OCI-LY1 (cell line): ENCODE results near the gene IL24.

Experiments used
- CTCF ChIP-seq: fragments of 200-600 bp; sonication (generic), shearing (Covaris generic); IDR thresholded peaks from 2 replicates; pipeline ENCODE4 v1.5.1; 2017; ENCODE audit warnings: mild to moderate bottlenecking, antibody characterized with exemption, low read length, moderate library complexity, mixed read lengths
- EZH2 ChIP-seq: fragments of 200-600 bp; sonication (generic), shearing (Covaris generic); IDR thresholded peaks from 2 replicates; pipeline ENCODE4 v1.8.0; 2017; ENCODE audit warnings: borderline replicate concordance, mixed run types, mild to moderate bottlenecking, antibody characterized with exemption, low read length, moderate library complexity, mixed read lengths

- TF ChIP-seq CTCF = no peak
- TF ChIP-seq EZH2 = no peak
Observed at GRCh38 chr1:206922524-206922923, 25.3 kb downstream of the IL24 start.
